ENCODE data around the gene VPREB1. TPM values are rescaled to one million over a fixed set of nuclear protein-coding genes. Genes with fewer than 3 reads are reported as not detected.

Gene VPREB1, protein sequence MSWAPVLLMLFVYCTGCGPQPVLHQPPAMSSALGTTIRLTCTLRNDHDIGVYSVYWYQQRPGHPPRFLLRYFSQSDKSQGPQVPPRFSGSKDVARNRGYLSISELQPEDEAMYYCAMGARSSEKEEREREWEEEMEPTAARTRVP
- not detected for total RNA-seq

DNA sequence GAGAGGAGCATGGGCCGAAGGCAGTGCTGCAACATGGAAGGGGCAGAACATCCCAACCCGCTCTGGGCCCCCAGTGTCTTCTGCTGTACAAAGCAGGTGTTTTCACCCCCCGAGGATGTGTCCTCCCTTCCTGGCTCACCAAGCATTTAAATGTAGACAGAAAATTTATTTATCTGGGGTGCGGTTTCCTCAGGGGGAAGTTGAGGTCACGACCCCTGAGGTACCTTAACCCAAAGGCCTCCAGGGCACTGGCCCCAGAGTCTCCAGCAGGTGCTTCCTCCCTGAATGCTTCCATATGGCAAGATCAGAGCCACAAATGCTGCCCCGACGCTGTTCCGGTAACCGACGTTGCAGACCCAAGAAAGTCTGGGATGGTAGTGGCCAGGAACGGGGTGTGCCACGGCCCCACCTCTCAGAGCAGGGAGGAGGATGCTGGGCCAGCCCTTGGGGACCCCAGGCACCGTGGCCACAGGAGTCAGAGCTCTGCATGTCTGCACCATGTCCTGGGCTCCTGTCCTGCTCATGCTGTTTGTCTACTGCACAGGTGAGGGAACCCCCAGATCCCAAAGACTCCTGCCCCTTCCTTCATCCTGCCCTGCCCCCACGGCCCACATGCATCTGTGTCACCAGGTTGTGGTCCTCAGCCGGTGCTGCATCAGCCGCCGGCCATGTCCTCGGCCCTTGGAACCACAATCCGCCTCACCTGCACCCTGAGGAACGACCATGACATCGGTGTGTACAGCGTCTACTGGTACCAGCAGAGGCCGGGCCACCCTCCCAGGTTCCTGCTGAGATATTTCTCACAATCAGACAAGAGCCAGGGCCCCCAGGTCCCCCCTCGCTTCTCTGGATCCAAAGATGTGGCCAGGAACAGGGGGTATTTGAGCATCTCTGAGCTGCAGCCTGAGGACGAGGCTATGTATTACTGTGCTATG, at the start of gene VPREB1:
TSS of gene VPREB1 (plus strand) at position 471 of the 935 bp plus-strand sequence. CDS start at position 499, 28 bp downstream.
- no peak for DNase-seq
- H3K4me3 Mint-ChIP-seq = no peak within 1 kb of the TSS
- no peak within 1 kb of the TSS for H3K27ac Mint-ChIP-seq
- H3K36me3 Mint-ChIP-seq = no peaks in the 10 kb centered on the region
- peaks cover 13% of the 10 kb centered on the region for H3K27me3 Mint-ChIP-seq
- H3K4me1 Mint-ChIP-seq = peaks cover 14% of the 10 kb centered on the region
- no peaks in the 10 kb centered on the region for H3K9me3 Mint-ChIP-seq

DNA sequence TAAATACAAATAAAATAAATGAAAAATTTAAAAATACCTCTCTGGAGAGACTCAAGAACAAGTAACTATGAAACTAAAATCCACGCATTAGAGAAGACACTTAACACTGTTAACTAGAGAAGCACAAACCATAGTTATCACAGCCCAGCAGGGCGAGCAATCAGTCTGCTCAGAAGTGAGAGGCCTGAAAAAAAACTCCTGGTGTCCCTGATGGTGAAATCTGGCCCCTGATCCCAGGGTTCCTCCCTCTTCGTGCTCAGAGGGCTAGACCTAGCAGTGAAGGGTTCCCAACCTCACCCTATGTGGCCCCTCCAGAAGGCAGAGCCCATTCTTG, 49.7 kb upstream of the VPREB1 start:
- H3K4me1 Mint-ChIP-seq = peaks cover 2% of the 10 kb centered on the region

DNA sequence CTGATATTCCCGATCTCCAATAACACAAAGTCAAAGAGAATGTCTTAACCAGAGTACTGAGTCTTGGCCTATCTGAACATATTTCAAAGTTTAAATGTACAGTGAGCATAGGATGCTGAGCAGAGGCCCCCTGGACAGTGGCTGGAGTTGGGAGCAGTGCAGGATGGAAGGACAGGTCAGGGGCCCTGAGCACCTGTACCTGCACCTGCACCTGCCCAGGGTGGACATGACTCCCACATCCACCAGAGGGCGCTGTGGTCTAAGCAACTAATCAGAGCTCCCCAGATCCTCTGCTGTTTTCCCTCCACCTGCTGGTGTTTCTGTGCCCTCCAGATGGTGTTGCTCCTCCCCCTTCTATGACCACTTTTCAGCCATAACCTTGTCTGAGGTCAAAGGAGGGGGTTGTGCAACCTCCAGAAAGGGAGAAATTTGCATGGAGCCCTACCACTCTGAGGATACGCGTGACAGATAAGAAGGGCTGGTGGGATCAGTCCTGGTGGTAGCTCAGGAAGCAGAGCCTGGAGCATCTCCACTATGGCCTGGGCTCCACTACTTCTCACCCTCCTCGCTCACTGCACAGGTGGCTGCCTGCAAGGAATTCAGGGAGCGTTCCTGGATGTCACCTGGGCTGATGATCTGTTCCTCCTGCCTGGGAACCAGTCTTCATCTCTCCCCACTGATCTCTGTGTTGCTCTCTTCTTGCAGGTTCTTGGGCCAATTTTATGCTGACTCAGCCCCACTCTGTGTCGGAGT, 49.1 kb upstream of the VPREB1 start:
- peak; percentile 73 for DNase-seq
- H3K36me3 Mint-ChIP-seq = no peaks in the 10 kb centered on the region
- no peak overlapping the region for H3K27ac Mint-ChIP-seq
- H3K27me3 Mint-ChIP-seq = peaks cover 28% of the 10 kb centered on the region
- no peak overlapping the region for H3K4me3 Mint-ChIP-seq
- H3K9me3 Mint-ChIP-seq = no peaks in the 10 kb centered on the region
- H3K4me1 Mint-ChIP-seq = peaks cover 2% of the 10 kb centered on the region

More for the DNA sequence above, 49.7 kb upstream of the VPREB1 start:
- Mint-ChIP-seq H3K27me3 (peaks cover 31% of the 10 kb centered on the region), H3K4me3 (no peak overlapping the region), H3K9me3 (no peaks in the 10 kb centered on the region), H3K36me3 (no peaks in the 10 kb centered on the region), H3K27ac (no peak overlapping the region)
- DNase-seq = no peak

DNA sequence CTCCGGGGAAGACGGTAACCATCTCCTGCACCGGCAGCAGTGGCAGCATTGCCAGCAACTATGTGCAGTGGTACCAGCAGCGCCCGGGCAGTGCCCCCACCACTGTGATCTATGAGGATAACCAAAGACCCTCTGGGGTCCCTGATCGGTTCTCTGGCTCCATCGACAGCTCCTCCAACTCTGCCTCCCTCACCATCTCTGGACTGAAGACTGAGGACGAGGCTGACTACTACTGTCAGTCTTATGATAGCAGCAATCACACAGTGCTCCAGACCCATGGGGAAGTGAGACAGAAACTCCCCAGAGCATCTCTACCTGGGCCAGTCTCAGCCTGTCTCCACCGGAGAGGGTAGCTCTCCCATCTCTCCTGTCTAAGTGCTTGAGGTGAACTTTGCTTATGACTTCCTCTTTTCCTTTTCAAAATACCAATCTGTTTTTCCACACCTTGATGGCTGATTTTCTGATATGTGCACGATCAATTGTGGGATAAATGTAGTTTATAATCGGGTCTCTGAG, 48.5 kb upstream of the VPREB1 start:
- Mint-ChIP-seq H3K4me1 (peaks cover 2% of the 10 kb centered on the region), H3K9me3 (no peaks in the 10 kb centered on the region), H3K27me3 (peaks cover 28% of the 10 kb centered on the region), H3K27ac (no peak overlapping the region), H3K36me3 (no peaks in the 10 kb centered on the region), H3K4me3 (no peak overlapping the region)
- no peak for DNase-seq

DNA sequence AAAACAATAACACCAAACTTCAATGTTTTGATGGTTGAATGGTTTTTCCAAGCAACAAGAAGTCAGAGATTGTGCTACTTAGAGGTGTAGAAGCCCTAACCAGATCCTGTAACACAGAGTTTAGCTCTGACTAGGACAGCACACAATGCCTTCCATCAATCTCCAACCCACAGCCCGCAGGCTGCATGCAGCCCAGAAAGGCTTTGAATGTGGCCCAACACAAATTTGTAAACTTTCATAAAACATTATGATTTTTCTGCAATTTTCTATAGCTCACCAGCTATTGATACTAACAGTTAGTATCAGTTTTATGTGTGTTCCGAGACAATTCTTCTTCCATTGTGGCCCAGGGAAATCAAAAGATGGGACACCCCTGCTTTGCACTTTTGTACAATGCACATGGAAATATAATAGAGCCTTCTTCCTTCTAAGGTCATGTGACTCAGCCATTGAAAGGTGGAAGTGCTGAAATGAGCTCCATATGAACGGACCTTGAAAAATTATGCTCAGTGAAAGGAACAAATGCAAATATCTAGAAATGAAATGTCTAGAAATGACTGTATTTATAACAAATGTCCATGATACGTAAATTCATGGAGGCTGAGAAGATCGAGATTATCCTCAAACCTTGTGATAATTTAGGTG, 47.6 kb upstream of the VPREB1 start:
- Mint-ChIP-seq H3K4me1 (peaks cover 2% of the 10 kb centered on the region), H3K27ac (no peak overlapping the region), H3K27me3 (peaks cover 23% of the 10 kb centered on the region), H3K36me3 (no peaks in the 10 kb centered on the region), H3K4me3 (no peak overlapping the region), H3K9me3 (no peaks in the 10 kb centered on the region)
- no peak for DNase-seq

DNA sequence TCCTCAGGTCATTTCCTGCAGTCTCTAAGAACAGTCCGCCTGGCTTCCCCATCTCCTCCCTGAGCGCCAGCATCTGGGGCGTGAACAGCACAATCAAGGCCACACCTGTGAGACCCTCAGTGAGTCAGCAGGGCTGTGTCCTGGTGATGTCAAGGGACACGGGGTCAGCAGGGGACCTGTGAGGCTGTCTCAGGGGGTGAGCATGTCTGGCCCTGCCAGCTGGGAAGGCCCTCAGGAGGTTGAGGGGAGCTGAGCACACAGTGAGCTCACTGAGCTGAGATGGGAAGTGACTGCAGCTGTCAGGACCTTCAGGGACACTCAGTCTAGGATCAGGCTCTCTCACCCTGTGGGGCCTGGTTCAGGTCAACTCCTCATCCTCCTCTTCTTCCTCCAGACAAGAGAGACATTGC, 46.6 kb upstream of the VPREB1 start:
- no peaks in the 10 kb centered on the region for H3K9me3 Mint-ChIP-seq
- H3K27me3 Mint-ChIP-seq = peaks cover 17% of the 10 kb centered on the region
- no peak overlapping the region for H3K27ac Mint-ChIP-seq
- no peaks in the 10 kb centered on the region for H3K36me3 Mint-ChIP-seq
- peaks cover 2% of the 10 kb centered on the region for H3K4me1 Mint-ChIP-seq
- DNase-seq = no peak
- no peak overlapping the region for H3K4me3 Mint-ChIP-seq

DNA sequence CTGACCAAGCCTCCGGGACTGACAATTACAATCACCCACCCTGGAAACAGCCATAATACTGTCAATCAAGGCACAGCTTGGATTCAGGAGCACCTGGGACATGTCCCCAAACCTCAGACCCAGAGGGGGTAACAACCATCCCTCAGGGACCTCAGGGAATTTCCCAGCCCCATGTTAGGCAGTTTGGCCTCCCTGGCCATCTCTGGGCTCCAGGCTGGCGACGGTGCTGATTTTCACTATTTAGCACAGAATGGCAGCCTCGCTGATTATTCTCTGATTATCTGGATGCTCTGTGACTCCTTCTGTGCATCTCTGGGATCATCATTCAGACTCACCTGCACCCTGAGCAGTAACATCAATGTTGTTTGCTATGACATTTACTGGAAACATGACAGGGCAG, 45.8 kb upstream of the VPREB1 start:
- H3K4me3 Mint-ChIP-seq = no peak overlapping the region
- no peaks in the 10 kb centered on the region for H3K36me3 Mint-ChIP-seq
- no peak overlapping the region for H3K27ac Mint-ChIP-seq

DNA sequence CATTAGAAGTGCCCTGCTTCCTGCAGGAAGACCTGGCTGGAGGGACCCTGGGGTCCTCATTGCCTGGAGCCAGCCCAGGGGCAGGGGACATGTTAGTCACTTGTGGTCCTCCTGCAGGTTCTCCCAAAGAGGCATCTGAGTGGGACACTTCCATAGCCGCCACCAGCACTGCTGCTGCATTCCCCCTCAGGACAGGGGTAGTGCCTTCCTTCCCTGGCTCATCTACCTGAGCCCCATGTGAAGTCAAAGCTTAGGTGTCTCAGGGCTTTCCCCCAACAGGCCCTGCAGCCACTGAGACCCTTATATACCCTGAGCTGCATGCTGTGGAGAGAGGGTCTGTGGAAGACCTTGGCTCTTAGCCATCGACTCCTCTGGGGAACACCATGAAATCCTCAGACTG, 45.0 kb upstream of the VPREB1 start:
- Mint-ChIP-seq H3K4me1 (peaks cover 2% of the 10 kb centered on the region), H3K27me3 (peaks cover 17% of the 10 kb centered on the region), H3K9me3 (no peaks in the 10 kb centered on the region), H3K27ac (no peak overlapping the region), H3K36me3 (no peaks in the 10 kb centered on the region), H3K4me3 (no peak overlapping the region)
- DNase-seq = no peak

More for the DNA sequence above, 45.8 kb upstream of the VPREB1 start:
- H3K27me3 Mint-ChIP-seq = peaks cover 17% of the 10 kb centered on the region
- DNase-seq = no peak
- H3K9me3 Mint-ChIP-seq = no peaks in the 10 kb centered on the region
- peaks cover 2% of the 10 kb centered on the region for H3K4me1 Mint-ChIP-seq

DNA sequence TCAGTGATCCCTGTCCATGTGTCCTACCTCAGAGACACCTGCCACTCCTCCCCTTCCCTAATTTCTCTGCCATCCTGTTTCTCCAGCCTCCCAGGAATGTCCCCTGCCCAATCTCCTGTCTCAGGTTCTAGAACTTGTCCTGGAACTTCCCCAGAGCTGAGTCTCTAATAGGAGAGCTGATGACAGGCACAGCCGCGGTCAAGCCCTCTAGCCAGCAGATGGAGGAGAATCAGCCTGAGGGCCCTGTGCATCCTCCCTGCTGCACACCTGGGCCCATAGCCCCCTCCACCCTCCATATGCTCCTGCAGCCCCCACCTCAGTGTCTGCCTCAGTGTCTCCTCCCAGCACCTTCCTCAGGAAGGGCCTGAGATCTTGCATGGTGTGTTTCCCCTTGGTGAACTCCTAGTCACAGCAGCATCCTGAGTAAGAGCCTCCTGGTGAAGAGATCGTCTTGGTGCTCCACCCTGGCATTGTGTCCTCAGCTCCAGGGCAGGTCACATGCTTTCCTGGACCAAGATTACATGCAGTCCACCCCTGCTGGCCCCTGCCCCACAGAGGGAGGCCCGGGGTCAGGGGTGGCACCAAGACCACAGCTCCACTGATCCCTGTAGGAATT, 43.9 kb upstream of the VPREB1 start:
- no peak overlapping the region for H3K27ac Mint-ChIP-seq
- H3K4me3 Mint-ChIP-seq = no peak overlapping the region
- no peaks in the 10 kb centered on the region for H3K4me1 Mint-ChIP-seq
- H3K27me3 Mint-ChIP-seq = peaks cover 15% of the 10 kb centered on the region
- no peak for DNase-seq
- no peaks in the 10 kb centered on the region for H3K36me3 Mint-ChIP-seq
- no peaks in the 10 kb centered on the region for H3K9me3 Mint-ChIP-seq

DNA sequence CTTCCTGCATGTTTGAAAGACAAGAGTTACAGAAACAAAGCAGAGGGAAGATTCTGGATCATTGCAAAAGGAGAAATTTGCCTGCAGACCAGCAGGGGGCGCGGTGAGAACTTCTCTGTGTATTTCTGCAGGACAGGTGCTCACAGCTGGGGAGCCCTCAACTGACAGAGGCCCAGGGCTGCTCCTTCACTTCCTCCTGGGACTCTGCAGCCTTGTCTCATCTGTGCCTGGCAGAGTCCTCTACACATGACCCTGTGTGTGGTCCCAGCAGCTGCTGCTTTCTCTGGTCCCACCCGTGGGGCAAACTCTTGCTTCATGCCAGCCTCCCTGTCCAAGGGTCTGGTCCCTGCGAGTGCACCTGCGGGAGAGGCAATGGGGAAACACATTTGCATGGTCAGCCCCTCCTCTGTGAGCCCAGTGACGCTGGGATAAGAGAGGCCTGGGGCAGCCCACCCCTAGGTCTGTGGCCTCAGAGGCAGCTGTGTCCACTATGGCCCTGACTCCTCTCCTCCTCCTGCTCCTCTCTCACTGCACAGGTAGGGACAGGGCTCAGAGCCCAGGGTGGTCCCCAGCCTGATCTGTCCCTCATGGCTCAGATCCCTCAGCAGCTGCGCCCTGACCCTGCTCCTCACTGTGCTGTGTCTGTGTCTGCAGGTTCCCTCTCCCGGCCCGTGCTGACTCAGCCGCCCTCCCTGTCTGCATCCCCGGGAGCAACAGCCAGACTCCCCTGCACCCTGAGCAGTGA, 43.2 kb upstream of the VPREB1 start:
- Mint-ChIP-seq H3K27me3 (peaks cover 15% of the 10 kb centered on the region), H3K27ac (no peak overlapping the region), H3K9me3 (no peaks in the 10 kb centered on the region), H3K4me3 (no peak overlapping the region), H3K4me1 (no peaks in the 10 kb centered on the region), H3K36me3 (no peaks in the 10 kb centered on the region)
- peak; percentile 48 for DNase-seq

DNA sequence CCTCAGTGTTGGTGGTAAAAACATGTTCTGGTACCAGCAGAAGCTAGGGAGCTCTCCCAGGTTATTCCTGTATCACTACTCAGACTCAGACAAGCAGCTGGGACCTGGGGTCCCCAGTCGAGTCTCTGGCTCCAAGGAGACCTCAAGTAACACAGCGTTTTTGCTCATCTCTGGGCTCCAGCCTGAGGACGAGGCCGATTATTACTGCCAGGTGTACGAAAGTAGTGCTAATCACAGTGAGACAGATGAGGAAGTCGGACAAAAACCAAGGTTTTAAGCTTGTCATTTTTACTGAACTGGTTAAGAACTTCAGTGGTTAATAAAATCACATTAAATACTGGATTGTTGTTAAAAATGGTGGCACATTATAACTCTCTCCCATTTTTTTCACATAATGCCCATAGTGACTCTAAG, 42.6 kb upstream of the VPREB1 start:
- DNase-seq = no peak
- no peaks in the 10 kb centered on the region for H3K36me3 Mint-ChIP-seq
- H3K4me3 Mint-ChIP-seq = no peak overlapping the region
- no peak overlapping the region for H3K27ac Mint-ChIP-seq
- peaks cover 14% of the 10 kb centered on the region for H3K27me3 Mint-ChIP-seq
- no peaks in the 10 kb centered on the region for H3K4me1 Mint-ChIP-seq
- H3K9me3 Mint-ChIP-seq = no peaks in the 10 kb centered on the region

DNA sequence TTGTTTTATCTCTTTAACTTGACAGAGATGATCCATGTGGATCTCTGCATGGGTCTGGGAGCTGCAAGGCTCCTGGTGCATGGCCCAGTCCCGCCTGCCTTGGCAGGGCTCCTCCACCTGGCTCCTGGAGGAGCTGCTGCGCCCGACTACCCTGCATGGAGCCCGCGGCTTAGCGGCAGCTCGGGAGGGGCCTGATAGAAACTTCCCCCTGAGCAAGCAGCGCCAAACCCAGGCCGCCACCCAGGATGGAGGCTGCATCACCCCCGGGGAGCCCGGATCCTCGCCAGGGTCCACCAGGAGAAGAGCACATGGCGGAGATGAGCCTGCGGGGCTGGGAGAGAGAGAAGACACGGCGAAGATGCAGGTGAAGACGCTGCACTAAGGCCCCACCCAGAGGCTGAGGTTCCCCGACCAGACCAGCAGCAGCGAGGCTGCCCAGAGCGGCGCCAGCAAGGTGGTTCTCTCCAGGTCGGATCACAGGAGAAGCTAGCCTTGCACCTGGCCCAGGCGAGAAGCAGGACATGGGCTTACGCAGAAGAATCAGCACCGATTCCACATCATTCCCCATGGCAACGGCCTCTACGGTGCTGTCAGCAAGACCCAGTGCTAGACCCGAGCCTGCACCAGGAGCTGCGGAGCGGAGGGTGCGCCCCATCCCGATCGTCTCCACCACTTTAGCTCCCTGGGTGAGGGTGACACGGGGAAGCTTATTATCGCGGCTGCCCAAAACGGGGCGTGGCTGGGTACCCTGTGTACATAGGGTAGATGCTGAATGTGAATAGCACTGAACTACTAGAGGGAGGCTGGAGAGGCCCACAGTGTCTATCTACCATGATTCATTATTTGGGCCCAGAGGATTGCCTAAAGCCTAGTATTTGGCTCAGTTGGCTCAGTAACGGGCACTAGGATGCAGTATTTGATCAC, 41.3 kb upstream of the VPREB1 start:
- DNase-seq = no peak
- H3K36me3 Mint-ChIP-seq = no peaks in the 10 kb centered on the region
- H3K4me3 Mint-ChIP-seq = no peak overlapping the region
- no peak overlapping the region for H3K27ac Mint-ChIP-seq
- no peaks in the 10 kb centered on the region for H3K9me3 Mint-ChIP-seq
- H3K4me1 Mint-ChIP-seq = peaks cover 7% of the 10 kb centered on the region
- peaks cover 10% of the 10 kb centered on the region for H3K27me3 Mint-ChIP-seq
